Endothelial cell of umbilical vein (primary cell): ENCODE results near the gene RGS12. TPM values are rescaled to one million over a fixed set of nuclear protein-coding genes. Genes with fewer than 3 reads are reported as not detected.

Experiments
- BruUV-seq: library from RNA; stranded (reverse); fragments of 400-500 nt; replicated peaks from 2 replicates; lab custom pipeline; 2021; lab: Mats Ljungman, UMichigan
- CTCF ChIA-PET: fragments of 300-600, 350-600 bp; sonication (Branson Sonifier 250); formaldehyde crosslinking; loops from one replicate; lab custom pipeline; 2021; ENCODE audit warnings: antibody characterized with exemption, inconsistent platforms; lab: Charles Lee
- POLR2A ChIA-PET: fragments of 300-600, 350-600 bp; sonication (Branson Sonifier 250); formaldehyde crosslinking; loops from one replicate; lab custom pipeline; 2021; ENCODE audit warnings: antibody characterized with exemption, inconsistent platforms; lab: Charles Lee
- DNase-seq: peaks from one replicate; pipeline ENCODE4 v3.0.0-alpha.2; 2011; ENCODE audit warnings: low read depth, low spot score
- FAIRE-seq: peaks from 2 replicates; lab custom pipeline; 2011; peaks lifted over from hg19 to GRCh38; lab: Jason Lieb, UNC
- H2AFZ ChIP-seq: 2 replicates; pipeline ENCODE4 v1.6.0; 2012; ENCODE audit warnings: low read depth, low read length, control low read depth, inconsistent platforms
- H3K27ac ChIP-seq: 2 replicates; pipeline ENCODE4 v1.5.1; 2011; ENCODE audit warnings: low read depth, mild to moderate bottlenecking, control low read depth, low read length, moderate library complexity; ENCODE audit not compliant: insufficient read depth
- H3K27me3 ChIP-seq, 2 experiments: 2 replicates each; pipeline versions ENCODE4 v1.6.0 to v1.6.1; 2011; ENCODE audit warnings: low read length in 2 of 2, mixed read lengths in 1 of 2; ENCODE audit not compliant: control insufficient read depth in 2 of 2, insufficient read depth in 2 of 2
- H3K36me3 ChIP-seq, 2 experiments: 2 replicates in 1 of 2; 3 replicates in 1 of 2; pipeline ENCODE4 v1.5.1; 2011; ENCODE audit warnings: low read length in 2 of 2, mild to moderate bottlenecking in 1 of 2, moderate library complexity in 1 of 2; ENCODE audit not compliant: control insufficient read depth in 2 of 2, insufficient read depth in 2 of 2; ENCODE audit errors: extremely low read depth in 1 of 2
- H3K4me1 ChIP-seq: 3 replicates; pipeline ENCODE4 v1.5.1; 2011; ENCODE audit warnings: mild to moderate bottlenecking, low read length; ENCODE audit not compliant: control insufficient read depth, insufficient read depth; ENCODE audit errors: extremely low read depth
- H3K4me2 ChIP-seq: 2 replicates; pipeline ENCODE4 v1.6.1; 2011; ENCODE audit warnings: low read length, control low read depth, mixed read lengths; ENCODE audit not compliant: insufficient read depth
- H3K4me3 ChIP-seq, 3 experiments: fragments of 200-600 bp in 1 of 3; sonication (generic), shearing (Covaris generic) in 1 of 3; replicated peaks in 1 of 3; 2 replicates each; pipeline ENCODE4 v1.5.1; 2011 to 2016; ENCODE audit warnings: control low read depth in 3 of 3, low read length in 3 of 3, mild to moderate bottlenecking in 2 of 3, inconsistent platforms in 1 of 3, low read depth in 1 of 3, moderate library complexity in 1 of 3; ENCODE audit not compliant: insufficient read depth in 1 of 3
- H3K79me2 ChIP-seq: 2 replicates; pipeline ENCODE4 v1.6.0; 2012; ENCODE audit warnings: low read length, inconsistent platforms; ENCODE audit not compliant: control insufficient read depth, insufficient read depth
- H3K9ac ChIP-seq: replicated peaks from 2 replicates; pipeline ENCODE3; 2011; ENCODE audit warnings: low read length, control low read depth; ENCODE audit not compliant: insufficient read depth; ENCODE audit errors: extremely low read depth
- H3K9me1 ChIP-seq: replicated peaks from 3 replicates; pipeline ENCODE4 v1.6.0; 2011; ENCODE audit warnings: mild to moderate bottlenecking, low read length; ENCODE audit not compliant: control insufficient read depth, insufficient read depth; ENCODE audit errors: extremely low read depth
- H3K9me3 ChIP-seq: replicated peaks from 2 replicates; pipeline ENCODE4 v1.5.1; 2012; ENCODE audit warnings: low read length, inconsistent platforms; ENCODE audit not compliant: control insufficient read depth, insufficient read depth
- H4K20me1 ChIP-seq: replicated peaks from 2 replicates; pipeline ENCODE3; 2011; ENCODE audit warnings: mild to moderate bottlenecking, low read length; ENCODE audit not compliant: control insufficient read depth, insufficient read depth; ENCODE audit errors: extremely low read depth
- EZH2 ChIP-seq: IDR thresholded peaks from 2 replicates; pipeline ENCODE4 v1.6.1; 2012; ENCODE audit warnings: borderline replicate concordance, low read depth, mild to moderate bottlenecking, moderate library complexity, low read length, inconsistent platforms; ENCODE audit not compliant: severe bottlenecking
- FOS ChIP-seq: IDR thresholded peaks from 2 replicates; pipeline ENCODE4 v1.6.1; 2011; ENCODE audit warnings: mild to moderate bottlenecking, low read length, moderate library complexity, borderline replicate concordance; ENCODE audit not compliant: insufficient read depth
- GATA2 ChIP-seq: IDR thresholded peaks from 2 replicates; pipeline ENCODE4 v1.7.0; 2011; ENCODE audit warnings: low read depth, mild to moderate bottlenecking, moderate library complexity, mixed read lengths, low read length; ENCODE audit not compliant: insufficient read length, insufficient read depth
- JUN ChIP-seq: IDR thresholded peaks from 2 replicates; pipeline ENCODE4 v1.6.1; 2011; ENCODE audit warnings: borderline replicate concordance, low read depth; ENCODE audit not compliant: insufficient read length, insufficient read depth
- MYC ChIP-seq: IDR thresholded peaks from one replicate; pipeline ENCODE4 v1.6.1; 2011; ENCODE audit warnings: mild to moderate bottlenecking, low read depth, low read length
- POLR2A ChIP-seq: IDR thresholded peaks from 2 replicates; pipeline ENCODE4 v1.6.1; 2012; ENCODE audit warnings: low read depth, mild to moderate bottlenecking, control low read depth, low read length
- POLR2AphosphoS5 ChIP-seq: IDR thresholded peaks from 2 replicates; pipeline ENCODE4 v1.6.1; 2012; ENCODE audit warnings: low read depth, mild to moderate bottlenecking, control low read depth, low read length, moderate library complexity; ENCODE audit not compliant: insufficient read depth
- dilution Hi-C: fragments of 300-500 bp; cut with MboI; formaldehyde crosslinking; loops from one replicate; pipeline ENCODE4 v1.15.0; 2019; ENCODE audit warnings: low sequenced_read_pairs; ENCODE audit not compliant: extremely low pct_ligation_motif_present
- intact Hi-C: fragments of 100-400 bp; cut with micrococcal nuclease; formaldehyde crosslinking; loops from one replicate; pipeline ENCODE4 v1.10.0; 2022
- polyA plus RNA-seq, 4 experiments: library from polyadenylated mRNA; depleted of rRNA in 3 of 4; stranded (reverse) in 3 of 4; unstranded in 1 of 4; fragments of >200 nt; gene quantifications; 2 replicates each; pipeline versions ENCODE4 v1.2.1 to v1.2.3, GENCODE V29; 2011 to 2012; ENCODE audit warnings: missing spikeins in 1 of 4
- total RNA-seq: library from RNA; stranded (reverse); gene quantifications from 2 replicates; pipeline ENCODE4 v1.2.3, GENCODE V29; 2021
- TF ChIP-seq, protein P1 (sequence below), 2 donors: IDR thresholded peaks; 1 replicate in 1 of 2; 2 replicates in 1 of 2; pipeline ENCODE4 v1.5.1; 2011; ENCODE audit warnings: low read length in 2 of 2, mild to moderate bottlenecking in 2 of 2, moderate library complexity in 2 of 2, control low read depth in 1 of 2, inconsistent platforms in 1 of 2, low read depth in 1 of 2; ENCODE audit not compliant: insufficient read depth in 1 of 2; ENCODE audit errors: extremely low read depth in 1 of 2
- TF ChIP-seq, protein P2 (sequence below): IDR thresholded peaks from 2 replicates; pipeline ENCODE4 v1.6.1; 2011; ENCODE audit not compliant: insufficient read depth, insufficient read length

The RGS12 gene
- total and polyA plus RNA-seq, 2 donors (not counting 3 experiments of a cell fraction or from before 2014, with no cell fraction given), result 65.2 to 75.4 TPM

DNA sequence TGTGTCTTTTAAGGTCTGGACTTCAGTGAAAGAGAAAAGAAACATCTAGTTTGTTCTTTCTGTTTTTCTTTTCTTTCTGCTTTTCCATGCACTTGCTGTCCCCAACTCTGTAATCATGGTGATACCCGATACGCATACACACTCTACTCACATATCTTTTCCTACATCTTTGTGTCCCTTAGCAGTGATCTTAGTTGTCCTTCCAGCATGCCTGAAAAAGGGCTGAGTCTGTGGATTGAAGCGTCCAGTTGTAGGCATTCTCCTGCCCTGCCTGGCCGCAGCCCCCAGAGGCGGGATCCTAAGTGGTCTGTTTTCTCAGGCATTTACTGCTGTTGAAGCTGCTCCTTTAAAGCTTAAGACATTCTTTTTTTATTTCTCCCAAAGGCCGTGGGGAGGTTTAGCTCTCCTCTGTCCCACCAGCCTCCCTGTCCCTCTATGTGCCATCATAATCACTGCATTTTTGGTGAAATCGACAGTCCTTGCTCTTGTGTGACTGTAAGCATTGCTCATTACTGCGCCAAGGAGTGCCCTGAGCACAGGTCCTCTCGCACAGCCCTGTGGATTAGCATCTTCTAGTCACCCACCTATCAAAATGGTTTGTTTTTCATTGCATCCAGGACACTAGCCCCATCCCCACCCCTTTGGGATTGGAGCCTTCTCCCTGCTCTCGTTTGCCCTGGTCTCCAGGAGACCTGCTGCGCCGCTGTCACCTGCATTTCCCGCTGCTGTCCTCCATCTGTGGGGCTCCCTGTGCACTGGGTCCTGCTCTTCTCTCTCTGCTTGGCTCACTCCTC is 4.4 kb downstream of the RGS12 start:
- H2AFZ ChIP-seq, result no peak overlapping the region
- no peak overlapping the region for H3K4me2 ChIP-seq
- FAIRE-seq (no peak), DNase-seq (no peak)
- BruUV-seq, result no TSS peak
- no peaks in the 10 kb centered on the region for H3K9me3 ChIP-seq
- no peak overlapping the region for H3K9ac ChIP-seq
- POLR2A ChIA-PET, result no interaction called here
- no peaks in the 10 kb centered on the region for H3K27me3 ChIP-seq
- CTCF ChIA-PET, result interaction anchor here (0.8 kb wide), 1 partner anchor 9 kb away, joined by 4 read pairs; no protein-coding TSS in a partner anchor
- intact Hi-C loops, result no loop called here
- no peak overlapping the region for H3K4me3 ChIP-seq
- H3K4me1 ChIP-seq, result peaks cover 27% of the 10 kb centered on the region
- H3K9me1 ChIP-seq, result no peaks in the 10 kb centered on the region
- peaks cover 80% of the 10 kb centered on the region for H3K79me2 ChIP-seq
- no peak overlapping the region for H3K27ac ChIP-seq
- dilution Hi-C loops, result no loop called here
- no peaks in the 10 kb centered on the region for H3K36me3 ChIP-seq
- H4K20me1 ChIP-seq, result no peaks in the 10 kb centered on the region
- no peak for TF ChIP-seq FOS
- TF ChIP-seq GATA2, result no peak
- TF ChIP-seq MYC, result no peak
- no peak for TF ChIP-seq JUN
- no peak for TF ChIP-seq EZH2
- TF ChIP-seq POLR2AphosphoS5, result no peak
- TF ChIP-seq, protein P1, sequence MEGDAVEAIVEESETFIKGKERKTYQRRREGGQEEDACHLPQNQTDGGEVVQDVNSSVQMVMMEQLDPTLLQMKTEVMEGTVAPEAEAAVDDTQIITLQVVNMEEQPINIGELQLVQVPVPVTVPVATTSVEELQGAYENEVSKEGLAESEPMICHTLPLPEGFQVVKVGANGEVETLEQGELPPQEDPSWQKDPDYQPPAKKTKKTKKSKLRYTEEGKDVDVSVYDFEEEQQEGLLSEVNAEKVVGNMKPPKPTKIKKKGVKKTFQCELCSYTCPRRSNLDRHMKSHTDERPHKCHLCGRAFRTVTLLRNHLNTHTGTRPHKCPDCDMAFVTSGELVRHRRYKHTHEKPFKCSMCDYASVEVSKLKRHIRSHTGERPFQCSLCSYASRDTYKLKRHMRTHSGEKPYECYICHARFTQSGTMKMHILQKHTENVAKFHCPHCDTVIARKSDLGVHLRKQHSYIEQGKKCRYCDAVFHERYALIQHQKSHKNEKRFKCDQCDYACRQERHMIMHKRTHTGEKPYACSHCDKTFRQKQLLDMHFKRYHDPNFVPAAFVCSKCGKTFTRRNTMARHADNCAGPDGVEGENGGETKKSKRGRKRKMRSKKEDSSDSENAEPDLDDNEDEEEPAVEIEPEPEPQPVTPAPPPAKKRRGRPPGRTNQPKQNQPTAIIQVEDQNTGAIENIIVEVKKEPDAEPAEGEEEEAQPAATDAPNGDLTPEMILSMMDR (IDR thresholded peaks at IDR 0.05; ENCODE audit: extremely low read depth in 1 of 2, insufficient read depth in 1 of 2, low read depth in 1 of 2, low read length in 2 of 2), result no peak
- no peak for TF ChIP-seq POLR2A
- TF ChIP-seq, protein P2, sequence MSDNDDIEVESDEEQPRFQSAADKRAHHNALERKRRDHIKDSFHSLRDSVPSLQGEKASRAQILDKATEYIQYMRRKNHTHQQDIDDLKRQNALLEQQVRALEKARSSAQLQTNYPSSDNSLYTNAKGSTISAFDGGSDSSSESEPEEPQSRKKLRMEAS, result no peak
